SK-N-SH (cell line): ENCODE data around the gene SYNGR2. TPM values are rescaled to one million over a fixed set of nuclear protein-coding genes. Genes with fewer than 3 reads are reported as not detected.

Source experiments
- CTCF ChIA-PET: fragments of 300-600, 350-600 bp; formaldehyde crosslinking; extraction: SDS; loops from one replicate; lab custom pipeline; 2021; lab: Yijun Ruan, JAX
- POLR2A ChIA-PET: fragments of 350-600 bp; sonication (Branson Sonifier 250); formaldehyde crosslinking; extraction: SDS; loops from one replicate; lab custom pipeline; 2020; ENCODE audit warnings: antibody characterized with exemption, inconsistent platforms; lab: Yijun Ruan, JAX
- DNase-seq: peaks from one replicate; pipeline ENCODE4 v3.0.0; 2012
- H2AFZ ChIP-seq: fragments of 200-600 bp; sonication (generic); 2 replicates; pipeline ENCODE4 v1.8.1; 2016; ENCODE audit warnings: antibody characterized with exemption, mild to moderate bottlenecking, low read depth
- H3F3A ChIP-seq: fragments of 200-600 bp; sonication (generic); replicated peaks from 2 replicates; pipeline ENCODE3; 2016; ENCODE audit warnings: antibody characterized with exemption, mild to moderate bottlenecking; ENCODE audit not compliant: insufficient read depth
- H3K27ac ChIP-seq, 2 experiments: fragments of 200-500 bp in 1 of 2; fragments of 200-600 bp in 1 of 2; sonication (Bioruptor generic) in 1 of 2; sonication (generic), shearing (Covaris generic) in 1 of 2; 2 replicates each; pipeline versions ENCODE4 v1.5.1 to v1.6.1; 2014 to 2016; ENCODE audit warnings: low read depth in 2 of 2, inconsistent platforms in 1 of 2, low read length in 1 of 2, mild to moderate bottlenecking in 1 of 2, mixed read lengths in 1 of 2
- H3K27me3 ChIP-seq: fragments of 200-600 bp; sonication (generic), shearing (Covaris generic); 2 replicates; pipeline ENCODE4 v1.6.1; 2016; ENCODE audit warnings: mixed run types; ENCODE audit not compliant: insufficient read depth
- H3K36me3 ChIP-seq, 2 experiments: fragments of 200-500 bp in 1 of 2; fragments of 200-600 bp in 1 of 2; sonication (Bioruptor generic) in 1 of 2; sonication (generic) in 1 of 2; replicated peaks in 1 of 2; 2 replicates each; pipeline versions ENCODE3 to v1.5.1; 2014 to 2016; ENCODE audit warnings: low read length in 1 of 2, mild to moderate bottlenecking in 1 of 2; ENCODE audit not compliant: insufficient read depth in 2 of 2, control insufficient read depth in 1 of 2
- H3K4me1 ChIP-seq, 2 experiments: fragments of 200-500 bp in 1 of 2; fragments of 200-600 bp in 1 of 2; sonication (Bioruptor generic) in 1 of 2; sonication (generic), shearing (Covaris generic) in 1 of 2; 2 replicates each; pipeline versions ENCODE4 v1.5.1 to v1.6.1; 2014 to 2016; ENCODE audit warnings: low read depth in 1 of 2, low read length in 1 of 2, mixed run types in 1 of 2; ENCODE audit not compliant: insufficient read depth in 2 of 2, control insufficient read depth in 1 of 2
- H3K4me2 ChIP-seq: fragments of 200-600 bp; sonication (generic), shearing (Covaris generic); 2 replicates; pipeline ENCODE4 v1.6.1; 2017; ENCODE audit warnings: mixed run types
- H3K4me3 ChIP-seq, 2 experiments: fragments of 200-500 bp in 1 of 2; fragments of 200-600 bp in 1 of 2; sonication (Bioruptor generic) in 1 of 2; sonication (generic), shearing (Covaris generic) in 1 of 2; 2 replicates each; pipeline versions ENCODE4 v1.5.1 to v1.8.1; 2014 to 2016; ENCODE audit warnings: low read depth in 2 of 2, inconsistent platforms in 1 of 2, low read length in 1 of 2, mild to moderate bottlenecking in 1 of 2, mixed read lengths in 1 of 2, moderate library complexity in 1 of 2
- H3K79me2 ChIP-seq: fragments of 200-600 bp; sonication (generic); 2 replicates; pipeline ENCODE4 v1.8.1; 2017; ENCODE audit warnings: mild to moderate bottlenecking; ENCODE audit not compliant: insufficient read depth
- H3K9ac ChIP-seq: fragments of 200-600 bp; sonication (generic); 2 replicates; pipeline ENCODE4 v1.6.1; 2017; ENCODE audit warnings: mixed run types
- H3K9me2 ChIP-seq: fragments of 200-600 bp; sonication (generic); 2 replicates; pipeline ENCODE4 v1.6.1; 2017; ENCODE audit warnings: mixed run types
- H3K9me3 ChIP-seq: fragments of 200-600 bp; sonication (generic); 2 replicates; pipeline ENCODE4 v1.6.1; 2017; ENCODE audit warnings: mixed run types, mild to moderate bottlenecking, moderate library complexity
- H4K20me1 ChIP-seq: fragments of 200-600 bp; sonication (generic); 2 replicates; pipeline ENCODE4 v1.6.1; 2017; ENCODE audit warnings: mild to moderate bottlenecking, mixed run types; ENCODE audit not compliant: insufficient read depth
- CHD2 ChIP-seq: fragments of 150-350 bp; IDR thresholded peaks from 2 replicates; pipeline ENCODE4 v1.6.1; 2018; ENCODE audit warnings: low read length; ENCODE audit not compliant: partially characterized antibody
- CTCF ChIP-seq: fragments of 200-600 bp; sonication (generic); IDR thresholded peaks from 2 replicates; pipeline ENCODE4 v1.6.1; 2017; ENCODE audit warnings: antibody characterized with exemption, mild to moderate bottlenecking, moderate library complexity
- EP300 ChIP-seq, 2 experiments: IDR thresholded peaks; 2 replicates each; pipeline versions ENCODE4 v1.4.0 to v1.6.1; 2012; ENCODE audit warnings: borderline replicate concordance in 1 of 2, low read depth in 1 of 2, low read length in 1 of 2
- FOSL2 ChIP-seq: IDR thresholded peaks from 2 replicates; pipeline ENCODE4 v1.4.0; 2012; ENCODE audit warnings: low read depth, mild to moderate bottlenecking, moderate library complexity, borderline replicate concordance
- FOXJ3 ChIP-seq: sonication (generic); formaldehyde crosslinking; IDR thresholded peaks from 2 replicates; pipeline ENCODE4 v1.5.1; 2020; ENCODE audit warnings: mild to moderate bottlenecking, missing genetic modification reagents
- MEF2A ChIP-seq: IDR thresholded peaks from 2 replicates; pipeline ENCODE4 v1.4.0; 2012; ENCODE audit warnings: low read depth, borderline replicate concordance
- MXI1 ChIP-seq: IDR thresholded peaks from 2 replicates; pipeline ENCODE4 v1.6.1; 2012; ENCODE audit warnings: mild to moderate bottlenecking, low read depth, low read length, improper control_type of control experiment
- NFIC ChIP-seq: IDR thresholded peaks from 2 replicates; pipeline ENCODE4 v1.4.0; 2012; ENCODE audit warnings: borderline replicate concordance
- NRF1 ChIP-seq: IDR thresholded peaks from 2 replicates; pipeline ENCODE4 v1.6.1; 2012; ENCODE audit warnings: low read depth, mild to moderate bottlenecking, low read length
- POLR2AphosphoS5 ChIP-seq: IDR thresholded peaks from 2 replicates; pipeline ENCODE4 v1.6.1; 2012; ENCODE audit warnings: low read depth, low read length
- RAD21 ChIP-seq: IDR thresholded peaks from 2 replicates; pipeline ENCODE4 v1.6.1; 2012; ENCODE audit warnings: mild to moderate bottlenecking, low read length
- RCOR1 ChIP-seq: fragments of 150-350 bp; IDR thresholded peaks from 2 replicates; pipeline ENCODE4 v1.6.1; 2017; ENCODE audit warnings: antibody characterized with exemption, low read length
- RFX5 ChIP-seq: IDR thresholded peaks from 2 replicates; pipeline ENCODE4 v1.6.1; 2012; ENCODE audit warnings: mild to moderate bottlenecking, improper control_type of control experiment, low read length
- RXRA ChIP-seq: IDR thresholded peaks from 2 replicates; pipeline ENCODE4 v1.4.0; 2012; ENCODE audit warnings: low read depth, mild to moderate bottlenecking, borderline replicate concordance
- SMC3 ChIP-seq: IDR thresholded peaks from 2 replicates; pipeline ENCODE4 v1.6.1; 2012; ENCODE audit warnings: low read depth, low read length, improper control_type of control experiment
- TCF12 ChIP-seq: IDR thresholded peaks from 2 replicates; pipeline ENCODE4 v1.4.0; 2012
- TEAD4 ChIP-seq: IDR thresholded peaks from 2 replicates; pipeline ENCODE4 v1.4.0; 2012; ENCODE audit warnings: mild to moderate bottlenecking, borderline replicate concordance; ENCODE audit not compliant: insufficient read depth
- USF2 ChIP-seq: fragments of 150-350 bp; IDR thresholded peaks from 2 replicates; pipeline ENCODE4 v1.6.1; 2017; ENCODE audit warnings: antibody characterized with exemption, low read length, low read depth, borderline replicate concordance
- YY1 ChIP-seq: IDR thresholded peaks from 2 replicates; pipeline ENCODE4 v1.4.0; 2012; ENCODE audit warnings: low read depth, mild to moderate bottlenecking
- WGBS: methylation state at CpG from one replicate; pipeline ENCODE4 v1.1.6; 2017; ENCODE audit warnings: low lambda C conversion rate; 5-methylcytosine and 5-hydroxymethylcytosine counted together
- polyA plus RNA-seq, 3 experiments: library from polyadenylated mRNA; depleted of rRNA; stranded (reverse); fragments of >200 nt; gene quantifications; 2 replicates each; pipeline ENCODE4 v1.2.3, GENCODE V29; 2012
- TF ChIP-seq, protein P1 (sequence below): fragments of 150-350 bp; IDR thresholded peaks from 2 replicates; pipeline ENCODE4 v1.6.1; 2016; ENCODE audit warnings: mild to moderate bottlenecking, low read depth, low read length
- TF ChIP-seq, protein P2 (sequence below): IDR thresholded peaks from 2 replicates; pipeline ENCODE4; 2012

The SYNGR2 gene
- polyA plus RNA-seq, 1 of the 3 experiments (the other 2 are of a cell fraction), result 181 TPM

DNA sequence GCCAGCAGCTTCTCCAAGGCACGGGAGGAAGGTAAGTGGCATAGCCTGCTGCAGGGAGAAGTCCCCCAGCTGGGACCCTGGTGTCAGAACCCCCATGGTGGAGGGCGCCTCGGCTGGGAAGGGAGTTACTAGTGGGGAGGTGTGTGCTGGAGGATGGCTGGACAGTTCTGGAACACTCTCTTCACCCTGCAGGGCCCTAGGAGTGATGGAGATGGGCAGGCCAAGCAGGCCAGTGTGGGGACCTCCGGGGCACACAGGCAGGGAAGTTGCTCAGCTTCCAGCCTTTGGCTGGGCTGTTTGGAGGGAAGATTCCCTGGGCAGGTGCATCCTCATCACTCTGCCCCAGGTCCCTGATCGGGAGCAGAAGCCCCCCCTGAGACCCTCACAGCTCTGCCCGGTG is 21.5 kb upstream of the SYNGR2 start:
- WGBS, result 82% methylated on average over 4 of the region's 6 CpGs
- peaks cover 4 to 21% of the 10 kb centered on the region in 2 experiments; a peak in 2 of 4 replicates for H3K4me1 ChIP-seq
- H3K9me3 ChIP-seq, result no peaks in the 10 kb centered on the region
- H2AFZ ChIP-seq, result no peak overlapping the region
- no peaks in the 10 kb centered on the region for H3K27me3 ChIP-seq
- no peaks in the 10 kb centered on the region for H4K20me1 ChIP-seq
- POLR2A ChIA-PET, result no interaction called here
- H3K27ac ChIP-seq, result no peak overlapping the region
- CTCF ChIA-PET, result interaction anchor here (1.0 to 6.2 kb wide), 4 partner anchors 11 to 30 kb away, joined by 3 to 43 read pairs (median 4); partner anchors contain the start of gene TMC8
- no peak for DNase-seq
- peaks cover 3% of the 10 kb centered on the region for H3F3A ChIP-seq
- H3K79me2 ChIP-seq, result no peaks in the 10 kb centered on the region
- no peaks in the 10 kb centered on the region for H3K9me2 ChIP-seq
- no peak overlapping the region for H3K4me2 ChIP-seq
- no peak for TF ChIP-seq MEF2A
- TF ChIP-seq POLR2AphosphoS5, result no peak
- TF ChIP-seq NRF1, result no peak
- TF ChIP-seq CTCF, result no peak
- no peak for TF ChIP-seq NFIC
- TF ChIP-seq RXRA, result no peak
- no peak for TF ChIP-seq TEAD4
- TF ChIP-seq RCOR1, result no peak
- TF ChIP-seq CHD2, result no peak
- TF ChIP-seq, protein P1, sequence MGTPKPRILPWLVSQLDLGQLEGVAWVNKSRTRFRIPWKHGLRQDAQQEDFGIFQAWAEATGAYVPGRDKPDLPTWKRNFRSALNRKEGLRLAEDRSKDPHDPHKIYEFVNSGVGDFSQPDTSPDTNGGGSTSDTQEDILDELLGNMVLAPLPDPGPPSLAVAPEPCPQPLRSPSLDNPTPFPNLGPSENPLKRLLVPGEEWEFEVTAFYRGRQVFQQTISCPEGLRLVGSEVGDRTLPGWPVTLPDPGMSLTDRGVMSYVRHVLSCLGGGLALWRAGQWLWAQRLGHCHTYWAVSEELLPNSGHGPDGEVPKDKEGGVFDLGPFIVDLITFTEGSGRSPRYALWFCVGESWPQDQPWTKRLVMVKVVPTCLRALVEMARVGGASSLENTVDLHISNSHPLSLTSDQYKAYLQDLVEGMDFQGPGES, result no peak
- H3K36me3 ChIP-seq, result no peaks in the 10 kb centered on the region
- H3K4me3 ChIP-seq, result no peak overlapping the region
- H3K9ac ChIP-seq, result no peak overlapping the region

DNA sequence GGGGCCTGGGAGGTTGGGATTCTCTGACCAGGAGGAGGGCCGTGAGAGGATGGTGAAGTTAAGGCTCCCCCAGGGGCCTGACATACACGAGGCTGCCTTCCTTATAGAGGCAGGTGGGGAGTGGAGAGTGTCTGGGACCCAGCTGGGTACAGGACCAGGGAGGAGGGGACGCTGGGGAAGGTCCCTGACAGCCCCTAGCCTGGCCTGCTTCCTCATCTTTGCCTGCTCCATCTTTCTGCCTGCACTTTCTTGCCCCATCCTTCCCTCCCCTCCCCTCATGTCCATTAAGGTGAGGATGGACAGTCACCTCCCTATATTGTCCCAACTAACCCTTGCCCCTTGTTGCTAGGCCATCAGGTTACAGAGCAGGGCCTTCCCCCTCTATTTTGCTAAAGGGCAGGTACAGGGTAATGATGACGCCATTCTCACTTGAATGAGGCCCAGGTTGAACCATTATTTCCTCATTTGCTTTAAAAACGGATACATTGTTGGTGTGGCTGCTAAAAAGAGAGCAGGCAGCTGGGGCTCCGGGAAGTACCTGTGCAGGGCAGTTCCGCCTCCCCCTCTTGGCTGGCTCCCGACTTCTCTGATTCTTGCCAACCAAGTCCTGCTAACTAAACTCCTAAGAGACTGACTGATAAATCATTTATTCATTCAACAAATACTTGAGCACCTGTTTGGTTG is 20.9 kb upstream of the SYNGR2 start:
- Histone ChIP-seq H3K4me2 (no peak overlapping the region), H3K36me3 (no peaks in the 10 kb centered on the region), H3K4me1 (peaks cover 4 to 19% of the 10 kb centered on the region in 2 experiments; a peak in 1 of 4 replicates), H3K4me3 (no peak overlapping the region), H3K27ac (no peak overlapping the region), H3K27me3 (no peaks in the 10 kb centered on the region), H3F3A (peaks cover 3% of the 10 kb centered on the region), H2AFZ (no peak overlapping the region), H3K9me2 (no peaks in the 10 kb centered on the region), H4K20me1 (no peaks in the 10 kb centered on the region), H3K9ac (no peak overlapping the region), H3K9me3 (no peaks in the 10 kb centered on the region), H3K79me2 (no peaks in the 10 kb centered on the region)
- ChIA-PET POLR2A (no interaction called here), CTCF (interaction anchor here (1.1 to 6.2 kb wide), 2 partner anchors 11 to 17 kb away, joined by 3 to 43 read pairs; partner anchors contain the start of gene TMC8)
- WGBS, result 65% methylated on average over 8 of the region's 8 CpGs
- DNase-seq, result no peak
- TF ChIP-seq RFX5, result no peak
- TF ChIP-seq USF2, result no peak
- TF ChIP-seq CTCF, result no peak
- TF ChIP-seq RAD21, result no peak
- no peak for TF ChIP-seq MXI1
- TF ChIP-seq FOXJ3, result no peak
- TF ChIP-seq SMC3, result no peak
- TF ChIP-seq YY1, result no peak
- no peak for TF ChIP-seq FOSL2
- no peak for TF ChIP-seq TCF12
- TF ChIP-seq EP300 (IDR thresholded peaks at IDR 0.05; ENCODE audit: borderline replicate concordance in 1 of 2, low read depth in 1 of 2, low read length in 1 of 2), result no peak
- TF ChIP-seq, protein P2, sequence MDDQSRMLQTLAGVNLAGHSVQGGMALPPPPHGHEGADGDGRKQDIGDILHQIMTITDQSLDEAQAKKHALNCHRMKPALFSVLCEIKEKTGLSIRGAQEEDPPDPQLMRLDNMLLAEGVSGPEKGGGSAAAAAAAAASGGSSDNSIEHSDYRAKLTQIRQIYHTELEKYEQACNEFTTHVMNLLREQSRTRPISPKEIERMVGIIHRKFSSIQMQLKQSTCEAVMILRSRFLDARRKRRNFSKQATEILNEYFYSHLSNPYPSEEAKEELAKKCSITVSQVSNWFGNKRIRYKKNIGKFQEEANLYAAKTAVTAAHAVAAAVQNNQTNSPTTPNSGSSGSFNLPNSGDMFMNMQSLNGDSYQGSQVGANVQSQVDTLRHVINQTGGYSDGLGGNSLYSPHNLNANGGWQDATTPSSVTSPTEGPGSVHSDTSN, result no peak
